Osteocyte (in vitro differentiated cells): ENCODE results near the gene SPIN1. TPM values are rescaled to one million over a fixed set of nuclear protein-coding genes. Genes with fewer than 3 reads are reported as not detected.

Source experiments
- DNase-seq: peaks from one replicate; pipeline ENCODE4 v3.0.0; 2021; ENCODE audit warnings: mixed read lengths; ENCODE audit not compliant: unreplicated experiment; ENCODE audit errors: extremely low spot score
- H3K27ac Mint-ChIP-seq: one replicate; pipeline ENCODE4 v1.8.0; 2021; ENCODE audit warnings: mild to moderate bottlenecking, mixed read lengths; ENCODE audit not compliant: unreplicated experiment
- H3K27me3 Mint-ChIP-seq: one replicate; pipeline ENCODE4 v1.8.0; 2021; ENCODE audit warnings: mixed read lengths; ENCODE audit not compliant: unreplicated experiment
- H3K36me3 Mint-ChIP-seq: one replicate; pipeline ENCODE4 v1.8.0; 2021; ENCODE audit warnings: mixed read lengths; ENCODE audit not compliant: unreplicated experiment
- H3K4me1 Mint-ChIP-seq: one replicate; pipeline ENCODE4 v1.8.0; 2021; ENCODE audit warnings: mixed read lengths; ENCODE audit not compliant: unreplicated experiment
- H3K4me3 Mint-ChIP-seq: one replicate; pipeline ENCODE4 v1.8.0; 2021; ENCODE audit warnings: mild to moderate bottlenecking, moderate library complexity, mixed read lengths; ENCODE audit not compliant: unreplicated experiment
- H3K9me3 Mint-ChIP-seq: one replicate; pipeline ENCODE4 v1.8.0; 2021; ENCODE audit warnings: mixed read lengths; ENCODE audit not compliant: unreplicated experiment
- CTCF ChIP-seq: fragments of 200-600 bp; sonication (generic); IDR thresholded peaks from 2 replicates; pipeline ENCODE4 v1.5.0; 2021; ENCODE audit warnings: antibody characterized with exemption, mild to moderate bottlenecking, moderate library complexity
- total RNA-seq: library from RNA; stranded (reverse); gene quantifications from 2 replicates; pipeline ENCODE4 v1.2.1, GENCODE V29; 2021

SPIN1 gene
- total RNA-seq, 1 donor from 2014 or later: 115 TPM

- no peak for DNase-seq
- no peaks in the 10 kb centered on the region for H3K27me3 Mint-ChIP-seq
- TF ChIP-seq CTCF: no peak
- peaks cover 18% of the 10 kb centered on the region for H3K4me1 Mint-ChIP-seq
- H3K4me3 Mint-ChIP-seq: no peak overlapping the region
- peaks cover 47% of the 10 kb centered on the region for H3K36me3 Mint-ChIP-seq
- H3K9me3 Mint-ChIP-seq: no peaks in the 10 kb centered on the region
- H3K27ac Mint-ChIP-seq: no peak overlapping the region
Measured at GRCh38 chr9:88433583-88434255, 45.5 kb downstream of the SPIN1 start.

GRCh38 chr9:88435336-88435735 is 47.1 kb downstream of the SPIN1 start:
- Mint-ChIP-seq H3K27me3 (no peaks in the 10 kb centered on the region), H3K4me1 (peaks cover 8% of the 10 kb centered on the region), H3K4me3 (no peak overlapping the region), H3K9me3 (no peaks in the 10 kb centered on the region), H3K27ac (no peak overlapping the region), H3K36me3 (peaks cover 42% of the 10 kb centered on the region)
- no peak for DNase-seq
- no peak for TF ChIP-seq CTCF

GRCh38 chr9:88436379-88436778 is 48.1 kb downstream of the SPIN1 start:
- no peak overlapping the region for H3K4me3 Mint-ChIP-seq
- no peak for TF ChIP-seq CTCF
- DNase-seq: no peak
- H3K36me3 Mint-ChIP-seq: peaks cover 44% of the 10 kb centered on the region
- H3K27me3 Mint-ChIP-seq: no peaks in the 10 kb centered on the region
- H3K4me1 Mint-ChIP-seq: peaks cover 8% of the 10 kb centered on the region
- no peaks in the 10 kb centered on the region for H3K9me3 Mint-ChIP-seq
- H3K27ac Mint-ChIP-seq: no peak overlapping the region

- Mint-ChIP-seq H3K4me1 (peaks cover 13% of the 10 kb centered on the region), H3K9me3 (no peaks in the 10 kb centered on the region), H3K27me3 (no peaks in the 10 kb centered on the region), H3K27ac (no peak overlapping the region), H3K4me3 (no peak overlapping the region), H3K36me3 (peaks cover 49% of the 10 kb centered on the region)
- TF ChIP-seq CTCF: no peak
- no peak for DNase-seq
Measured at GRCh38 chr9:88437210-88438146, 49.2 kb downstream of the SPIN1 start.

- peaks cover 13% of the 10 kb centered on the region for H3K4me1 Mint-ChIP-seq
- H3K27me3 Mint-ChIP-seq: no peaks in the 10 kb centered on the region
- H3K36me3 Mint-ChIP-seq: peaks cover 44% of the 10 kb centered on the region
- no peak for TF ChIP-seq CTCF
- no peak overlapping the region for H3K27ac Mint-ChIP-seq
- DNase-seq: no peak
- H3K9me3 Mint-ChIP-seq: peaks cover 4% of the 10 kb centered on the region
- no peak overlapping the region for H3K4me3 Mint-ChIP-seq
Measured at GRCh38 chr9:88438811-88439210, 50.6 kb downstream of the SPIN1 start.
